HG02981 (cell line): Measurements from ENCODE around the gene DUOX1.

Source experiments
- ATAC-seq: cut with Tn5 transposase; IDR thresholded peaks from one replicate; pipeline ENCODE4 v1.9.1; 2021; ENCODE audit warnings: mild to moderate bottlenecking, moderate library complexity; ENCODE audit not compliant: unreplicated experiment

Gene DUOX1

DNA sequence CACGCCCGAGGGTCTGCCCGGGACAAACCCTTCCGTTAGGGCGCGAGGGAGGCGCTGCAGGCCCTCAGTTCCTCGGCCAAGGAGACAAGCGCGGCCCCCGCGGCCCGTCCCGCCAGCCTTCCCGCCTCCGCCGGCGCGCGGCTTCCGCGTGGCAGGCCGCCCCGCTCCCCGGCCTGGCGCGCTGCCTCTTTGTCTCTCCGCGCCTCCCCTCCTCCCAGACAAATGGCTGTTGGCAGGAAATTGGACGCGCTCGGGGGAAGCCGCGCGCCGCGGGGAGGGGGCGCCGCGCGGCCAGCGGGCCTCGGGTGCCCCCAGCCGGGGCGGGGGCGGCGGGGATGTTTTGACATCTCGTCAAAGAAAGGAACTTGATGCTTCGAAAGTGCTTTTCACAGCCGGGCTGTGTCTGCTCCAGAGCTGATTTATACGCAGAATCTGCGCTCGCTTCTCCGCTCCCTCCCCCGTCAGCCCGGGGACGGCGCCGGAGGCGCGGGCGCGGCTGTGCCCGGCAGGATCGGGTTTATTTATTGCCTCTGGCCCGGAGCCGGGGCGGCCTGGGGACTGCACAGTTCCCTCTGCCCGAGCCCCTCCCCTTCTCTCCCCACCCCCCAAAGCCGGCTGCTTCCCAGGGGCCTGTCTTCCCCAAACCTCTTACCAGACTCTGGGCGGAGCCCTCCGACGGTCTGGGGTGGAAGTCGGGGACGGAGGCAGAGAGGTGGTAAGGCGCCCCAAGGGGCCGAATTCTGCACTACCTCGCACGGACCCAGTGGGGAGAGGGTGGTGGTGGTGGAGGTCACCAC, 37.2 kb downstream of the DUOX1 start:
- peak; percentile 90 for ATAC-seq

DNA sequence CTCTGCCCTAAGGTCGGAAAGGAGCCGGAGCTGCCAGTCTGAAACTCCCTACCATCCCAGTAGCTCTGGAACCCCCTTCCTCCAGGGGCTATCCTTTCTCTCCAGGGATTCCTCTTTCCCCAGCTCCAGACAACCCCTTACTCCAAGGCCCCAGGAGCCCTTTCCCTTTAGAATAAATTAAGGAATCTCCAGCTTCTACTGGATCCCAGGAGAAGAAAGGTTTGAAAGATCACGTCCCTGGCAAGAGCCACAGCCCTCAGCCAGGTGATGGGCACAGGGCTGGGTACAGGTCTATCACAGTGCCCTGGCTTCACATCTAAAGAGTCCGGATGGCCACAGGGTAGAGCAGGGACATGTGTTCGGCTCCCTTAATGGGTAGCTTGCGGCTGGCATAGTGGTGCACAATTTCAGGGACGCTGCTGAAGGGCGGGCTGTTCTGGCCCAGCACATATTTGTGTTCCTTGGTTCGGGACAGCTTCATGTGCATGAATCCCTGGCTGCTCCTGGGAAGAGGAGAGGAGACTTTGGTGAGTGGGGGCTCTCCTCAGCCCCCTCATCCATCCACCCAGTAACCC, 37.9 kb downstream of the DUOX1 start:
- ATAC-seq, result no peak

DNA sequence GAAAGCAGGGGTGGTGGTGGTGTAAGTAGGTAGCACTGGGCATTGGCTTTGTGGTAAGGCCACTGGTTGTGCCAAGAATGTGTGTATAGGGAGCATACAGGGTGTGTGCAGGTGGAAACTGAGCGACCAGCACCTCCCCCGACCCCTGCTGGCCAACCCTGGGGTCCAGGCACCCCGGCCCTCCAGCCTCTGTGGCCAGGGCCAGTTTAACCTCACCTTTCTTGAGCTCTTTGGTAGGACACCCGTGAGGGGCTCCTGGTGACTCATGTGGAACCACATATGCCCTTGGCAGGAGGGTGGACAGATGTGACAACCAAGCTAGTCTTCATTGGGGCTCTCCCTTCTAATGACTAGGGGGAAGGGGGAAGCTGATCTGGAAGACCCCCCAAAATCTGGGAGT, 38.5 kb downstream of the DUOX1 start:
- no peak for ATAC-seq

DNA sequence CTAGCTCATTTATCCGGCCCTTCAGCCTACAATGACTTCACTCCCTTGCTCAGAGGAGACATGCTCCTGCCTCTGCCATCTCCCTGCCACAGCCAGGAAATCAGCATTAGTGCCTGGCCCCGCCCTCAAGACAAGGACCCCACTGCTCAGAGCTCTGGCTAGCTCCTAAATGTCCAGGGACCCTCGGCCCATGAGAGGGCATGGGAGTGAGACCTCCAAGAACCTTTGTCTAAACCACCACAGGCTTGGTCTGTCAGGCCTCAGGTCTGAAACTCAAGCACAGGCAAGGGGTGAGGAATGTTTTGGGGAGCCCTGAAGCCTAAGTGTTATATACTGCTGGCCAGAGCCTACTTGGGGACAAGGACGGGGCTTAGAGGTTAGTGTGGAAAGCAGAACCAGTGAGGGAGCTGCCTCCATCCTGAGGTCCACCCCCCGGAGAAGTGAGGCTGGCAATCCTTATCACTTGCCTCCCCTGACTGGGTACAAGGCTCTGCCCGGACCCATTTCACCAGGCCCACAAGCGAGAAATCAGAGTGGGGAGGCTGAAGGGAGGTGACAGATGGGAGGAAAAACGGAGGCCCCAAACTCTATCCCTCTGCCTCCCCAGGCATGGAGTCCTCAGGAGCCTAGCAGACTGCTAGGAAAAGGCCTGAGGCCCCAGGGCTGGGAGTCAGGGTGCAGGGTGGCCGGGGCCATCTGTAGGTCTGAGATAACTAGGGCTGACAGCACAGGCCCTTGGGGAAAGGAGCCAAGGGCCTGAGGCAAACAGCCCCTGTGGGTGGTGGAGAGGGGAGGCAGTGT, 39.2 kb downstream of the DUOX1 start:
- no peak for ATAC-seq

- no peak for ATAC-seq
Measured at GRCh38 chr15:45169608-45170480, 40.0 kb downstream of the DUOX1 start.

DNA sequence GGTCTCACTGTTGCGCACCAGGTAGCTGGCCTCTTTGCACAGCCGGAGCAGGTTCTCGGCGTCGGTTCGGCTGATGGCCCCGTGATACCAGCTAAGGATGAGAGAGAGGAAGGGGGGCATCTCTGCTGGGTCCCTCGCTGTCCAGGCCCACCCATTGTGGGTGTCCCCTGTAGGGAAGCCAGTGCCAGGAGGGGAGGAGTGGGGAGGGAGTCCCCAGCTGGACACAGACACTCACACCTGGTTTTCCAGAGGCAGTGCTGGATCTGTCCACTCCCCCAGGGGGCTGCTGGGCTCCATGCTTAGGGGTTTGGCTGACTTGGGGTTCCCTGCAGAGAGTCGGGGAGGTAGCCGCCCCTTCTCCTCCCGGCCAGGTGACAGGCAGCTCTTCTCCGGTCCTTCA, 42.1 kb downstream of the DUOX1 start:
- ATAC-seq, result no peak

GRCh38 chr15:45174069-45174468, 44.3 kb downstream of the DUOX1 start:
- no peak for ATAC-seq

DNA sequence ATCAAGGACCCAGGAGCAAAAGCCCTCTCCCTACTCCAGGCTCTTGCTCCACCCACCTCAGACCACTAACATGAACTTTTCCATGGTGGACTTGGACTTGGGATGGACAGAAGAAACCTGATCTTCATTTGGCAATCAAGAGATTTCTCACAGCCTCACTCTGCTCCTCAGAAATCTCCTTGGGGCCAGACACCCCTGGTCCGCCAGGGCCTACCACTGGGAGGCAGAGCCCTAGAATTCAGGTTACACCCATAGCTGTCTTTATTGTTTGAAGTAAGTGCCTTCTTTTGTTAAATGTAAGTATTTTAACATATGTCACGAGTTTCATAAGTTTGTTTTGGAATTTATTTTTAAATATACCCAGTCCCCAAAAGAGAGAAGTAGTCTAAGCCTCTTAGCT, 44.8 kb downstream of the DUOX1 start:
- no peak for ATAC-seq

GRCh38 chr15:45177285-45177684, 47.5 kb downstream of the DUOX1 start:
- ATAC-seq, result no peak

GRCh38 chr15:45179221-45179985, 49.6 kb downstream of the DUOX1 start:
- no peak for ATAC-seq

- no peak for ATAC-seq
Measured at GRCh38 chr15:45180201-45180600, 50.4 kb downstream of the DUOX1 start.

- ATAC-seq, result no peak
Measured at GRCh38 chr15:45180648-45181436, 51.0 kb downstream of the DUOX1 start.

- ATAC-seq, result no peak
Measured at GRCh38 chr15:45181491-45182285, 51.9 kb downstream of the DUOX1 start.

DNA sequence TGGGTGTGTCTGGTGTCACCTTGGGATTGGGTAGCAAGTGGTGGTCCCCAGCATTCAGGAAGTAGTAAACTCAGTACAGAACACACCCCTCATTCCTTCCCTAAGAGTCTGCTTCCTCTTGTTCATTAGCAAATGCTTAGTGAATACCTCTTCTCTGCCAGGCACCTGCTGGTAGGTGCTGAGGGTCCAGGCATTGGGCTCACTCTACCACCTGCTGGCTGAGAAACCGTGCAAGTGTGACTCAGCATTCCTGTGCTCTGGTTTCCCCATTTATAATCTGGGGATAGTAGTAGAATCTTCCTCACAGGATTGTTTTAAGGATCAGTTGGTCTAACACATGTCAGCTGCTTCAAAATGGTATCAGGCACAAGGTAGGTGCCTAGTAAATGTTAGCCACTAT, 53.2 kb downstream of the DUOX1 start:
- no peak for ATAC-seq

GRCh38 chr15:45183511-45183910, 53.7 kb downstream of the DUOX1 start:
- no peak for ATAC-seq

- ATAC-seq, result no peak
Measured at GRCh38 chr15:45184562-45185041, 54.8 kb downstream of the DUOX1 start.

DNA sequence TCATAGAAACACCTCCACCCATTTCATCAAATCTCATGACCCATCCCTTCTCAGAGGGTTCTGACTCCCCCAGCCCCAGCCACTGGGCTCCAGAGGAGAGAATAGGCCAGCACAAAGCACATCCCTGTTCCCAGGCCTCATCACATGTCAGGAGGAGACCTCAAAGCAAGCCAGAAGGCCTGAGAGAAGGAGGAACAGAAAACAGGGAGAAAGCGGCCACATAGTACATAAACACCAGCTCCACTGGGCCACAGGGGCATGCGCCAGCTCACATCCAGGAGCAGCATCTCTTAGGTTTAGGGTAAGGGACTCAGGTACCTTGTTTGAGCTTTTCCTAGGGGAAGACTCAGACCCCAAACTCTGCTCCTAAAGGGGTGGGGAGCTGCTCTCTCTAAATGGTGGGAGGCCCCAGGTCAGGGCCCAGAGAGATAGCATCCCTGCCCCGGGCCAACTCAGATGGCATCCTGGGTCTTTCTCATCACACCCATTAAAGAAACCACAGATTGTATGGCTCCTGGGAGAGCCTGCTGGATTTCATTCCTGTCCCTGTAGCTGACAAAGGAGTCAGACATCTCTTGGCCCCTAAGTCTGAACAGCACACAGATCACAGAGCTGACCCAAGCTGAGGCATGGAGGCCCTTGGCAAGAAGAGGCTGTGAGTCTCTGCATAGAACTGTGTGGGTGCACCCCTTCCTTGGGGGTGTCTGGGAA, 55.4 kb downstream of the DUOX1 start:
- ATAC-seq, result no peak
